GM10266 (cell line): ENCODE results near the gene TMC1.

Experiments used
- DNase-seq: peaks from one replicate; pipeline ENCODE4 v3.0.0; 2012; ENCODE audit errors: extremely low spot score
- CTCF ChIP-seq: IDR thresholded peaks from 2 replicates; pipeline ENCODE4 v1.5.1; 2012; ENCODE audit warnings: mild to moderate bottlenecking, low read depth; ENCODE audit not compliant: control insufficient read depth, insufficient read depth; ENCODE audit errors: missing control alignments

The TMC1 gene

GRCh38 chr9:72814083-72814597, 292.7 kb downstream of the TMC1 start:
- DNase-seq: no peak
- no peak for TF ChIP-seq CTCF

- TF ChIP-seq CTCF: no peak
- no peak for DNase-seq
Measured at GRCh38 chr9:72816666-72817065, 295.3 kb downstream of the TMC1 start.

- DNase-seq: no peak
- no peak for TF ChIP-seq CTCF
Measured at GRCh38 chr9:72817413-72817812, 296.0 kb downstream of the TMC1 start.

- TF ChIP-seq CTCF: no peak
Measured at GRCh38 chr9:72818385-72818784, 297.0 kb downstream of the TMC1 start.

GRCh38 chr9:72823971-72824370, 302.6 kb downstream of the TMC1 start:
- TF ChIP-seq CTCF: no peak
- no peak for DNase-seq

More at GRCh38 chr9:72818385-72818784, 297.0 kb downstream of the TMC1 start:
- DNase-seq: no peak

- no peak for DNase-seq
- no peak for TF ChIP-seq CTCF
Measured at GRCh38 chr9:72826996-72827949, 305.9 kb downstream of the TMC1 start.
